Liver (tissue), 9 donors: ENCODE measurements around the gene PATZ1. TPM values are rescaled to one million over a fixed set of nuclear protein-coding genes. Genes with fewer than 3 reads are reported as not detected.

Source experiments
- DNase-seq: peaks from one replicate; pipeline ENCODE4 v3.0.0-alpha.2; 2017; ENCODE audit warnings: low spot score
- H3K27ac ChIP-seq, 2 donors: one replicate each; pipeline ENCODE4 v1.7.0; 2013; ENCODE audit warnings: inconsistent platforms in 2 of 2, low read length in 2 of 2, control low read depth in 1 of 2, low read depth in 1 of 2, mild to moderate bottlenecking in 1 of 2
- H3K27me3 ChIP-seq, 4 donors: one replicate each; pipeline versions ENCODE4 v1.6.1 to v1.7.0; 2013; ENCODE audit warnings: low read length in 3 of 4, inconsistent platforms in 1 of 4, mild to moderate bottlenecking in 1 of 4, moderate library complexity in 1 of 4; ENCODE audit not compliant: control insufficient read depth in 4 of 4, insufficient read depth in 4 of 4
- H3K36me3 ChIP-seq, 4 donors: one replicate each; pipeline versions ENCODE4 v1.6.1 to v1.7.0; 2013; ENCODE audit warnings: low read length in 3 of 4, mild to moderate bottlenecking in 3 of 4, low read depth in 1 of 4, moderate library complexity in 1 of 4; ENCODE audit not compliant: control insufficient read depth in 4 of 4, insufficient read depth in 3 of 4
- H3K4me1 ChIP-seq, 4 donors: one replicate each; pipeline versions ENCODE4 v1.6.1 to v1.7.0; 2013; ENCODE audit warnings: low read length in 3 of 4, mild to moderate bottlenecking in 3 of 4, moderate library complexity in 1 of 4; ENCODE audit not compliant: control insufficient read depth in 4 of 4, insufficient read depth in 4 of 4
- H3K4me3 ChIP-seq, 3 donors: one replicate each; pipeline versions ENCODE4 v1.6.1 to v1.7.0; 2013; ENCODE audit warnings: low read length in 3 of 3, control low read depth in 1 of 3, low read depth in 1 of 3, mild to moderate bottlenecking in 1 of 3
- H3K9ac ChIP-seq, 2 donors: one replicate each; pipeline ENCODE4 v1.7.0; 2013; ENCODE audit warnings: low read length in 2 of 2, mild to moderate bottlenecking in 2 of 2, moderate library complexity in 2 of 2, control low read depth in 1 of 2, low read depth in 1 of 2
- H3K9me3 ChIP-seq, 4 donors: one replicate each; pipeline versions ENCODE4 v1.6.1 to v1.7.0; 2013; ENCODE audit warnings: low read length in 3 of 4; ENCODE audit not compliant: control insufficient read depth in 4 of 4
- ATF3 ChIP-seq: IDR thresholded peaks from 2 replicates; pipeline ENCODE4 v1.6.1; 2016; ENCODE audit warnings: antibody characterized with exemption
- CTCF ChIP-seq: fragments of 150-350 bp; IDR thresholded peaks from 2 replicates; pipeline ENCODE4 v1.5.1; 2017; ENCODE audit warnings: improper control_type of control experiment, low read depth, low read length; ENCODE audit not compliant: missing input control
- FOXA1 ChIP-seq: IDR thresholded peaks from 2 replicates; pipeline ENCODE4 v1.6.1; 2016; ENCODE audit warnings: antibody characterized with exemption
- FOXA2 ChIP-seq: IDR thresholded peaks from 2 replicates; pipeline ENCODE4 v1.6.1; 2016; ENCODE audit warnings: antibody characterized with exemption
- GABPA ChIP-seq, 2 donors: IDR thresholded peaks in 1 of 2; conservative IDR thresholded peaks in 1 of 2; 2 replicates each; pipeline ENCODE4 v1.6.1; 2016; ENCODE audit warnings: antibody characterized with exemption in 2 of 2, mild to moderate bottlenecking in 1 of 2, moderate library complexity in 1 of 2
- HNF4A ChIP-seq, 2 donors: conservative IDR thresholded peaks; 2 replicates each; pipeline ENCODE4 v1.6.1; 2016; ENCODE audit warnings: antibody characterized with exemption in 2 of 2, mild to moderate bottlenecking in 2 of 2
- HNF4G ChIP-seq: IDR thresholded peaks from 2 replicates; pipeline ENCODE4 v1.6.1; 2016; ENCODE audit warnings: antibody characterized with exemption
- JUND ChIP-seq, 2 donors: IDR thresholded peaks; 2 replicates each; pipeline ENCODE4 v1.6.1; 2016; ENCODE audit warnings: antibody characterized with exemption in 2 of 2
- MAX ChIP-seq: IDR thresholded peaks from 2 replicates; pipeline ENCODE4 v1.6.1; 2016; ENCODE audit warnings: antibody characterized with exemption
- NR2F2 ChIP-seq: IDR thresholded peaks from 2 replicates; pipeline ENCODE4 v1.6.1; 2016; ENCODE audit warnings: antibody characterized with exemption
- RAD21 ChIP-seq, 2 donors: IDR thresholded peaks; 2 replicates each; pipeline ENCODE4 v1.6.1; 2016; ENCODE audit warnings: antibody characterized with exemption in 2 of 2, mild to moderate bottlenecking in 2 of 2
- REST ChIP-seq: IDR thresholded peaks from 2 replicates; pipeline ENCODE4 v1.6.1; 2016; ENCODE audit warnings: antibody characterized with exemption, mild to moderate bottlenecking
- RXRA ChIP-seq, 2 donors: IDR thresholded peaks; 2 replicates each; pipeline ENCODE4 v1.6.1; 2017 to 2018; ENCODE audit warnings: antibody characterized with exemption in 2 of 2, mild to moderate bottlenecking in 1 of 2
- SP1 ChIP-seq: IDR thresholded peaks from 2 replicates; pipeline ENCODE4 v1.6.1; 2018; ENCODE audit warnings: antibody characterized with exemption, mild to moderate bottlenecking
- TAF1 ChIP-seq: conservative IDR thresholded peaks from 2 replicates; pipeline ENCODE4 v1.6.1; 2016; ENCODE audit warnings: antibody characterized with exemption, mild to moderate bottlenecking
- YY1 ChIP-seq: IDR thresholded peaks from 2 replicates; pipeline ENCODE4 v1.6.1; 2016; ENCODE audit warnings: antibody characterized with exemption, mild to moderate bottlenecking
- ZBTB33 ChIP-seq: IDR thresholded peaks from 2 replicates; pipeline ENCODE4 v1.6.1; 2016; ENCODE audit warnings: antibody characterized with exemption
- WGBS: extraction: QIAGEN DNeasy Blood & Tissue Kit; methylation state at CpG from one replicate; pipeline ENCODE4 v1.1.7; 2013; 5-methylcytosine and 5-hydroxymethylcytosine counted together
- polyA plus RNA-seq, 2 donors: library from polyadenylated mRNA; stranded (reverse) in 1 of 2; unstranded in 1 of 2; fragments of 200-250 nt in 1 of 2; fragments of >200 nt in 1 of 2; fragmentation: Nextera tagmentation in 1 of 2; extraction: Ambion mirVana in 1 of 2; gene quantifications; one replicate each; pipeline versions ENCODE4 v1.2.1 to v1.2.3, GENCODE V29; 2013 to 2015
- total RNA-seq, 2 donors: library from RNA; depleted of rRNA; stranded (reverse); fragments of >200 nt; gene quantifications; one replicate each; pipeline ENCODE4 v1.2.3, GENCODE V29; 2014
- donor health status: healthy.
- donor health status: healthy.
- donor health status: healthy.
- donor health status: healthy.
- donor health status: healthy.

The PATZ1 gene
- total and polyA plus RNA-seq, 4 donors: 3.8 to 13.5 (median 10.1) TPM

- TF ChIP-seq CTCF (no peak), NR2F2 (no peak), HNF4A (conservative IDR thresholded peaks at IDR 0.05) (no peak), SP1 (no peak)
These were observed 57.5 kb downstream of the PATZ1 start (continued) for GRCh38 chr22:31288496-31289240.

GRCh38 chr22:31287818-31288495 is 58.2 kb downstream of the PATZ1 start:
- H3K4me1 ChIP-seq: peaks cover 3 to 22% (median 11%) of the 10 kb centered on the region in 4 donors
- WGBS: 86% methylated on average over 6 of the region's 6 CpGs
- no peak overlapping the region for H3K4me3 ChIP-seq

More at GRCh38 chr22:31287818-31288495, 58.2 kb downstream of the PATZ1 start:
- H3K9me3 ChIP-seq: no peaks in the 10 kb centered on the region
- TF ChIP-seq HNF4G: no peak
- no peak for TF ChIP-seq YY1
- no peak for TF ChIP-seq ATF3
- no peak for TF ChIP-seq MAX
- TF ChIP-seq ZBTB33: no peak
- no peak for TF ChIP-seq TAF1
- no peak for TF ChIP-seq REST
- TF ChIP-seq NR2F2: no peak
- no peak for TF ChIP-seq JUND (IDR thresholded peaks at IDR 0.05)
- TF ChIP-seq FOXA1: no peak
- TF ChIP-seq SP1: no peak
- no peak for TF ChIP-seq GABPA (IDR thresholded peaks at IDR 0.05 in 1 of 2, conservative IDR thresholded peaks at IDR 0.05 in 1 of 2)
- no peak for TF ChIP-seq RXRA (IDR thresholded peaks at IDR 0.05)
- TF ChIP-seq RAD21 (IDR thresholded peaks at IDR 0.05): no peak
- TF ChIP-seq FOXA2: no peak
- no peak for TF ChIP-seq CTCF
- TF ChIP-seq HNF4A (conservative IDR thresholded peaks at IDR 0.05): no peak
- H3K9ac ChIP-seq: no peak overlapping the region
- no peak overlapping the region for H3K27ac ChIP-seq
- DNase-seq: no peak
- no peaks in the 10 kb centered on the region for H3K27me3 ChIP-seq
- peaks cover 0 to 2% (median 0%) of the 10 kb centered on the region in 4 donors for H3K36me3 ChIP-seq
